ENCODE results near the gene CCNF.
"Not testable (repeated sequence)": the region's sequence is repeated elsewhere in the genome, so short reads cannot be mapped to it uniquely, and the experiment has no call there.

Gene CCNF

DNA sequence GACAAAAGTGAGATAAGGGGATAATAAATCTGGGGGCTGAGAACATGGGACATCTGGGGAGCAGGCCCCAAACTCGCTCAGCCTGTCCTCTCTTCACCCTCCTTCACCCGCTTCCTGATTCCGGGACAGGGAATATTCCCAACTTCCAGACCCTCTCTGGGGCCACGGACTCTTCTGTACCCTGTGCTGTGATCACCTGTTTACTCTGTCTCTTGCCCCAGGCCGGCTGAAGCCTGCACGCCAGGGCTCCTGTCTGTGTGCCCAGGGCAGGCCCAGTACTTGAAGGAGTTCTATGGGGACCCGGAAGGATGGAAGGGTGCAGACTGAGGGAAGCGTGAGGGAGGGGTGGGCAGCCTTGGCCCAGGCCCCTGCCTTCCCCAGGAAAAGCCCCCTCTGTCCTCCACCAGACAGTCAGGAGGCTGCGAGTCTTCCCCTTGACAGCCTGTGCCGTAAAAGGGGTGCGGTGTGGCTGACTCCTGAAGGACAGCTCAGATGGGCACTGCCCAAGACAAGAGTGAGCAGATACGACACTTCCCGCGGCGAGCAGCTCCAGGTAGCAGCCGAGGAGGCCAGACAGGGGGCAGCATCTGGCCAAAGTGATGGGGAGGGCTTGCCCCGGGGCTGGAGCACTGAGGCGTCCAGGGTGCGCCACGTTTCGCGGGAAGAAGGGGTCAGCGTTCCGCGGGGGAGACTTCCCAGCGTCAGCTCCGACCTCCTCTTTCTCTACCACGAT is 1.0 kb upstream of the CCNF start:
- DNase-seq: no peak

DNA sequence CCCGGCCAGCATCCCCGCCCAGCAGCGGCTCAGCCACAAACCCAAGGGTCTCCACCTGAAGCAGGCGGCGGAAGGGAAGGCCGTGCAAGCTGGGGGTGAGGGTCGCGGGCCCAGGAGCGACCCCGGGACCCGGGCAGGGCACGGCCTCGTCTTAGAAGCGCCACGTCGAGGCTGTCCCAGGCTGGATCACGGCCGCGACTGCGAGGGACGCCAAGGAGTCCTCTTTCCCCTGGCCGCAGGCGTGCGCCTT is 538 bp upstream of the CCNF start:
- DNase-seq: no peak

DNA sequence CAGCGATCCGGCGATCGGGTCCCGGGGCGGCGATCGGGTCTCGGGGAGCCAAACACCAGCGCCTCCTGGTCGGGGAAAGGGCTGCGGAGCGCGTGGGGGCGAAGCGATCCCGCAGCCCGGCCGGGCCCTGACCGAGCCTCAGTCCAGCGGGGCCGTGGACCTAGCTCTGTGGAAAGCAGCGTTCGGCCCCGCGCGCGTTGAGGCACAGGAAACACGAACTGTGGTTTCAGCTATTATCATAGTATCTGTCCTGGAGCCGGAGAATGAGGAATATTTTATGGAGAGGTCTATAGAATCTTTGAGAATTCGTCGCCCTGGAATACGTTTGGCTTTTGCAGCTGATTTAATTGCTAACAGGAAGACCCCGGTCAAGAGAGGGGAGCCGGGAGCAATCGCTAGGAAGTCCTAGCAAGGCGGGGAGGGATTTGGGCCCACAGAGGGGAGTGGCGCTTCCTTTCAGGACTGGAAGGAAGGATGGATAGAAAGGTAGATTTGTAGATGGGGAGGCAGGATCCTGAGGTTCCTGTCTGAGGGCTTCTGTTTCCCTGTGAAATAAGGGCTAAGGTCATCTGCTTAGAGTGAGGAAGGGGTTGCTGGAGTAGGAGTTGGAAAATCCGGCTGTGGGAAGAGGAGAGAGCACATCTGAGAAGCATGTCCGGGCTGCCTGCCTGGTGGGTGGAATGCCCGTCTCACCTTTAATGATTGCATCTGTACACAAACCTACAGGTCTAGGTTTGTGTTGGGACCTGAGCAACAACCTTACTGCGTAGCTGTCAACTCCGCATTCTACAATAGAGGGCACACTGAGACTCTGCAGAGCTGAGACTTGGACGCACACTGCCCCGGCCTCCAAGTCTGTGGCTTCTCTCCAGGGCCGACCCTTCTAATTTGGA is 770 bp downstream of the CCNF start:
- DNase-seq: no peak

DNA sequence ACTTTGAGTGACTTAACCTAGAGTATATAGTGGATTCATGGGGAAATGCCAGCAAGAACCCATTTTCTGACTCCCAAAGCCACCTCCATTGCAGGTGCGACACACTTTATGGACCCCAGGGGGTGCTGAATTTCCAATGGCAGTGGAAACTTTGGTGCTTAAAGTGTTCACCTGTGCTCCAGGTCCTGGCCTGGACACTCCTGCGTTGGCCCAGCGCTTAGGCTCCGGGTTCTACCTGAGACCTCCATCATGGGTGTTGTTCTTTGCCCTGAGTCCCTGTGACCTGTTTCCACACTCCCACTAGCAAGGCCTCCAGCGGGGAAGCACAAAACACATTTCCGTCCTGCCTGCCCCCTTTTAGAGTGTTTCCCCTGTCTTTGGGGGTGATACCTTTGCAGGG is 3.0 kb downstream of the CCNF start:
- no peak for DNase-seq

DNA sequence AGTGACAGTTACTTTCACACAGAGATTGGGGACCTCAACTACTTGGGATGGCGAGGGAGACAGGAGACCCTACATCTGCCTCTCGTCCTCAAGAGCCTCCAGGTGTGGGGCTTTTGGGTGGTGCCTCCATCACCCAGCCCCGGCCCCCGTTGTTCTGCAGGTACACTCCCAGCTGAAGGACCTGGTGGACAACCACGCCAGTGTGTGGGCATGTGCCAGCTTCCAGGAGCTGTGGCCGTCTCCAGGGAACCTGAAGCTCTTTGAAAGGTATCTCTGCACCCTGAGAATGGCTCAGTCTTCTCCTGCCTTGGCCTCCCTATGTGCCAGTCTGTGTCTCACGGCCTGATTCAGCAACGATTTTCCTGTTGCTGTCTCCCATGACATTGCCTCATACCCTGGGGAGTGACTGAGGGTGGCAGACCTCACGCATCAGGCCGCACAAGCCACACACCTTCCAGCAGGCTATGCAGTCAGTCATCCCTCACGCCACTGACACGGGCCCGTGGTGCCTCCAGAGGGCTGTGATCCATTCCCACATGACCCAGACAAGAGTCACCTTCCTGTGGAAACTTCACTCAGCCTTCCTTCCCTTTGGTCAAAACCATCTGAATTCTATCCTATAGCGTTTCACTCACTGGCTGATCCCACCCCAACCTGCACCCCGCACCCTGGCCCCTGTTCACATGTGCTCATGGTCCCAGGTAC is 3.7 kb downstream of the CCNF start:
- DNase-seq: no peak

DNA sequence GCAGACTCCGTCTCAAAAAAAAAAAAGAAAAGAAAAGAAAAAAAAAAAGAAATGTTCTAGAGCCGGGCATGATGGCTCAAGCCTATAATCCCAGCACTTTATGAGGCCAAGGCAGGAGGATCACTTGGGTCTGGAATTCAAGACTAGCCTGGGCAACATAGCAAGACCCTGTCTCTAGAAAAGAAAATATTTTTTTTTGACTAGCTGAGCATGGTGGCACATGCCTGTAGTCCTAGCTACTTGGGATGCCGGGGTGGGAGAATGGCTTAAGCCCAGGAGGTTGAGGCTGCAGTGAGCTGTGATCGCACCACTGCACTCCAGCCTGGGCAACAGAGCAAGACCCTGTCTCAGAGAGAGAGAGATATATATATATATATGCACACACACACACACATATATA is 6.0 kb downstream of the CCNF start:
- DNase-seq: not testable (repeated sequence)

DNA sequence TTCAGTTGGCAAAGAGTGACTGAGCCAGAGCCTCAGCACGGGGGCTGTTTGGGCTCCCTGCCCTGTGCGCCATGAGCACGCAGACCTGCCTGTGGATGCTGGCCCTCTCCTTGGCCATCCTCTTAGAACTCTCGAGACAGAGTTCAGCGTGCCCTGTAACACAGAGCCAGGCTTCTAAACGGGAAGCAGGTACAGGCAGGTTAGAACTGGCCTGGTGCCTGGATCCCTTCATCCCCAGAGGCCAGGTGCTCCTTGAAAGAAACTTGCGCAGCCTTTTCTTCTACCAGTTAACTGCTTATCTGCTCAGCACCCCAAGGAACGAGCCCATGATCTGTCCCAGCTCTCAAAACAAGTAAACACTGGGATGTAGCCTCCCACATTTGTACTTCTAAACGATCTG is 6.9 kb downstream of the CCNF start:
- no peak for DNase-seq

DNA sequence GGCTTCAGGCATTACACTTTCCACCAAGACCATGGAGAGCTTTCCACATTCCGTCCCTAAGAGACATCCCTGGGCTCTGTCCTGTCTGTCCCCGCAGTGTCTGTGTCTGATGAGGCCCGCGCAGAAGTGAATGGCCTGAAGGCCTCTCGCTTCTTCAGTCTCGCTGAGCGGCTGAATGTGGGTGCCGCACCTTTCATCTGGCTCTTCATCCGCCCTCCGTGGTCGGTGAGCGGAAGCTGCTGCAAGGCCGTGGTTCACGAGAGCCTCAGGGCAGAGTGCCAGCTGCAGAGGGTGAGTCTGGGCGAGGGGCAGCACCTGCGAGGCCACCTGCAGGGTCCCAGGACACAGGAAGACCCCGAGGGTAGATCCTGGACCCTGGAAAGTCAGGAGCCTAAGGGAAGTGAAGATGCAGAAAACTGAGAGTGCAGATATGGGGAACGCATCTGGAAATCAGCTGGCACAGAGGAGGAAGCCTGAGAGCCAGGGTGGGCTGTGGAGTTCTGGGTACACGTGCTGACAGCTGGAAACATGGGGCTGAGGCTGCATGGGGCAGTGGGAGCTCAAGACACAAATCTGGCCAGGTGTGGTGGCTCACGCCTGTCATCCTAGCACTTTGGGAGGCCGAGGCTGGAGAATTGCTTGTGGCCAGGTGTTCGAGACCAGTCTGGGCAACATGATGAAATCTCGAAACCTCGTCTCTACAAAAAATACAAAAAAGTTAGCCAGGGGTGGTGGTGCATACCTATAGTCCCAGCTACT is 8.0 kb downstream of the CCNF start:
- DNase-seq: no peak

DNA sequence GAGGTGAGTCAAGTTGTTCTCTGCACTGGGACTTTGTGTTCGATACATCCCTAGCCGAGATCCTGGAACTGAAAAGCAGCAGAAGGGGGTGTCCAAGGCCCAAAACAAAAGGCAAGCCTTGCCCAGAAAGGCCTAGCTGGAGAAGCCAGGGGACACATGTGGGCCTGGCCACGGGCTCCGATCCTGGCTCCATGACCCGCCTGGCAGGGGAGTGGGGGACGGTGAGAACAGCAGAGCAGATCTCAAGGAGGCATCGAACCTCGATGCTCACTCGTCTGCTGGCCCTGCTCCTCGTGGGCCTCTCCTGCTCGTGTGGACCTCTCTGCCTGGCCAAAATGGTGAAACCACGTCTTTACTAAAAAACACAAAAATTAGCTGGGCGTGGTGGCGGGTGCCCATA is 8.9 kb downstream of the CCNF start:
- no peak for DNase-seq

DNA sequence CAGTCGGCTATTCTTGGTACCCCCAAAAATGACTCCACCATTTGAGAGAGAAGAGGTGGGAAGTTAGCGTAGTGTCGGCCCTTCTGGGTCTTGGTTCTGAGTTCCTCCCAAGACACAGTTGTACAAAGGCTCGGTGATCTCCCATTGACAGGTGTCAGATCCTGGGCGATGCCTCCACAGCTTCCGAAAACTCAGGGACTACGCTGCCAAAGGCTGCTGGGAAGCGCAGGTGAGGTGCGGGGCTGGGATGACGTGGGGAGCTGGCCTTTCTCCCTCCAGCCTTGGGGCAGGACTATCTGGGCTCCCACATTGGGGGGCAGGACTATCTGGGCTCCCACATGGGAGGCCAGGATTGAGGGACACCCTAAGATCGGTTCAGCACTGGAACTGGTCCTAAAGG is 10.4 kb downstream of the CCNF start:
- no peak for DNase-seq

DNA sequence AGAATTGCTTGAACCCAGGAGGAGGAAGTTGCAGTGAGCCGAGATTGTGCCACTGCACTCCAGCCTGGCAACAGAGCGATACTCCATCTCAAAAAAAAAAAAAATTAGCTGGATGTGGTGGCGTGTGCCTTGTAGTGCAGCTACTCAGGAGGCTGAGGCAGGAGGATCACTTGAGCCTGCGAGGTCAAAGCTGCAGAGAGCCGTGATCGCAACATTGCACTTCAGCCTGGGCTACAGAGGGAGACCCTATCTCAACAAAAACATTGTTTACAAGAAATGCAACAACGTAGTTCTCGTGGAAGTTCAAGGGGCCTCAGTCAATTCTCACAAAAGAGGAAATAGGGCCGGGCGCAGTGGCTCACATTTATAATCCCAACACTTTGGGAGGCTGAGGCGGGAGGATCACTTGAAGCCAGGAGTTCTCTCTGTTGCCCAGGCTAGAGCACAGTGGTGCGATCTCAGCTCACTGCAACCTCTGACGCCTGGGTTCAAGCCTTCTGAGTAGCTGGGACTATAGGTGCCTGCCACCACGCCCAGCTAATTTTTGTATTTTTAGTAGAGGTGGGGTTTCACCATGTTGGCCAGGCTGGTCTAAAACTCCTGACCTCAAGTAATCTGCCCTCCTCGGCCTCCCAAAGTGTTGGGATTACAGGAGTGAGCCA is 12.0 kb downstream of the CCNF start:
- not testable (repeated sequence) for DNase-seq

DNA sequence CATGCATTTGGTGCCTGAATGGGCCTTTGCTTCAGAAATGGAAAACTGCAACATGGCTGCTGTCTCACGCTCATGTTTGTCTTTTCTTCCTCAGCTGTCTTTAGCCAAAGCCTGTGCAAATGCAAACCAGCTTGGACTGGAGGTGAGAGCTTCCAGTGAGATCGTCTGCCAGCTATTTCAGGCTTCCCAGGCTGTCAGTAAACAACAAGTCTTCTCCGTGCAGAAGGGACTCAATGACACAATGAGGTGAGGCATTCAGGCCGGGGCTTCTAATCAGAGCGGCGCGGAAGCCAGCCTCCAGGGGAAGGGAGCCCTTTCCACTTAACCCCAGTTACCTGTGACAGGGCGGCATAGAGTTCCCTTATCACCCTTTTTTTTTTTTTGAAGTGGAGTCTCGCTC is 14.3 kb downstream of the CCNF start:
- no peak for DNase-seq

DNA sequence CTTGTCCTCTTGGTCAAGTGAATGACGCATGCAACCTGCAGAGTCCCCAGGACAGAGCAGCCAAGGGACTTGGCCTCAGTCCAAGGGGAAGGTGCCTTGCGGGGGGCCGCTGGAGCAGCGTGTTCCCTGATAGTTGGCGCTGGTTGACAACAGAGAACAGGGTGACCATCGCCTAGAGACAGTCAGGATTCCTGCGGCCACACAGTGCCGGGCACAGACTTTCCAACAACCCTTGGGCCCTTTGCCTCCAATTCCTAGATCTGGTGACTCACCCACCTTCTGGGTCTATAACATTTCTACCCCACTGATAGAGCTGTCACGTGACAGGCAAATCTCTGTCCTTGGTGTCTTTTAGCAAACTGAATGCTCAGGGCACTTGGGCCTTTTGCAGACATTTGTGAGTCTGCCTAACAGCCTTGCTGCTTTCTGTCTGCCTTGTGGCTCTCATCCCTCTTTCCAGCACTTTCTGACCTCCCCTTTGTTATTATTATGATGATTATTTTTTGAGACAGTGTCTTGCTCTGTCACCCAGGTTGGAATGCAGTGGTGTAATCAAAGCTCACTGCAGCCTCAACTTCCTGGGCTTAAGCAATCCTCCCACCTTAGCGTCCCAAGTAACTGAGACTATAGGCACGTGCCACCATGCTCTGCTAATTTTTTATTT is 18.8 kb downstream of the CCNF start:
- no peak for DNase-seq

DNA sequence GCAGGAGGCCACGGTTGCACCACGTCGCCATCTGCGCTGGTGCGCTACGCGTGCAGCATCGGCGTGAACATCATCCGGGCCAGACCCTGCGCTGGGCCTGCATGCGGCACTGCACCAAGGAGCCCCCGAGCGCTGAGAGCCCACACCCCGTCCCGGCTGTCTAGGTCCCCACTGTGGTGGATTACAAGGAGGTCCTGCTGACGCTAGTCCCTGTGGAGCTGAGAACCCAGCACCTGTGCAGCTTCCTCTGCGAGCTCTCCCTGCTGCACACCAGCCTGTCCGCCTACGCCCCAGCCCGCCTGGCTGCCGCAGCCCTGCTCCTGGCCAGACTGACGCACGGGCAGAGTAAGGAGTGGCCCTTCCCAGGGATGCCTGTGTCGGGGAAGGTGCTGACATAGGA is 19.9 kb downstream of the CCNF start:
- no peak for DNase-seq

DNA sequence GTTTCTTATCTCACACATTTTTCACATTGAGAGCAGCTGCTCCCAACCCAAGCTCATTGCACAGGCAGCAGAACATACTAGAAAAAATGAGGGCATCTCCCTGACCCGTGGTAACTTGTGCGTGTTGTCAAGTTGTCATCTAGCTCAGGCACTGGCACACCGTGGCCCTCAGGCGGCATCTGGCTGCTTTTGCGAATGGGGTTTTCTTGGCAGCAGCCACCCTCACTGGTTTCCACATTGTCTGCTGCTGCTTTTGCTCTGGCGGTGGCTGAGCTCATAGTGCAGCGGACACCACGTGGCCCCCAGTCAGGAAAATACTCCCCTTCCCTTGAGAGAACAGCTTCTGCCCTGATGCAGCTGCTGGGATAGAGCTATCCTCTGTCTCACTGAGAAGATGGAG is 21.3 kb downstream of the CCNF start:
- no peak for DNase-seq

DNA sequence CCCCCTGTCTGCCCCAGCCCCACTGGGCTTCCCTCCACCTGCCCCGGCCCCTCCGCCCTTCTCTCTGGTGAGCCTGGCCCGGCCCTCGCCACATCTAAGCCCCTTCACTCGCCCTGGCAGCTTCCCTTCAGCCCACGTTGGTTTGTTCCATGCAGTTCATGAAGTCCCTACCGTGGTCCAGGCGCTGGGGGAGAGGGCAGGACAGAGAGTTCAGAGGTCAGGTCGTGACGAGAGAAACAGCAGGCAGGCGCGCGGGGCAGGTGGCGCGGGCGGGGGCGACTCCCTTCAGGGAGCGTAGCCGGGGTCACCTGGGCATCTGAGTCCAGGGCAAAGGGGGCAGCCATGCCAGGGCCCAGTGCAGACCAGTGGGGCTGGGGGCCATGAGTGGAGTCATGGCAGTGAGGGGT is 21.7 kb downstream of the CCNF start:
- DNase-seq: no peak

DNA sequence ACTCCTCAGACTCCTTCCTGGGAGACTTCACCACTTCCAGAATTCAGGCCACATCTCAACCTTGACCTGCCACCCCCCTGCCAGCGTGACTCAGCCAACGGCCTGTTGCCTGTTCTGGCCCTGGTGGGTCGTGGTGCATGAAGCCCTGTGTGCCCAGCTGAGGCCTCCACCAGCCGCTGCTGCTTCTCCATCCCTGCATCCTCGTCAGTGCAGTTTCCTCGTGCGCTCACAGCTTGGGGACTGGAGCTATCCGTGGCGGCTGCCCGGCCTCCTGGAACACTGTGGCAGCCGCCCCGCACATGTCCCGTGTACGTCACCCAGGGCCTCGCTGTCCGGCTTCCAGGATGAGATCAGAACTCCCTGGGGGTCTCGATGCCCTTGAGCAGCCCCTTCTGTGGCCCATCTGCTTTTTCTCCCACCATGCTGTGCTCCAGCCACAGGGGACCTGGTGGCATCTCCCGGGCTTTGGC is 22.6 kb downstream of the CCNF start:
- DNase-seq: no peak

DNA sequence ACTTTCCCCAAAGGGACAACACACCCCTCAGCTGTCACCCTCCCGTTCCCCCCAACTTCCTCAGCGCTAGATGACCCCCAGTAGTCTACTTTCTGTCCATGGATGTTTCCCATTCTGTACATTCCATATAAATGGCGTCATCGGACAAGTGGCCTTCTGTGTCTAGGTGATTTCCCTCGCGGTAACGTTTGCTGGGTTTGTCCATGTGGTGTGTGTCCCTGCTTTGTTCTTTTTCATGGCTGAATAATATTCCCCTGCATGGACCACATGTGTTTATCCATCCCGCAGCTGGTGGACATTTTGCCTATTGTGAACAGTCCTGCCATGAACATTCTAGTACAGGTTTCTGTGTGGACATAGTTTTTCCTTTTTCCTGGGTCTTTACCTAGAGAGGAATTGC is 23.4 kb downstream of the CCNF start:
- no peak for DNase-seq

DNA sequence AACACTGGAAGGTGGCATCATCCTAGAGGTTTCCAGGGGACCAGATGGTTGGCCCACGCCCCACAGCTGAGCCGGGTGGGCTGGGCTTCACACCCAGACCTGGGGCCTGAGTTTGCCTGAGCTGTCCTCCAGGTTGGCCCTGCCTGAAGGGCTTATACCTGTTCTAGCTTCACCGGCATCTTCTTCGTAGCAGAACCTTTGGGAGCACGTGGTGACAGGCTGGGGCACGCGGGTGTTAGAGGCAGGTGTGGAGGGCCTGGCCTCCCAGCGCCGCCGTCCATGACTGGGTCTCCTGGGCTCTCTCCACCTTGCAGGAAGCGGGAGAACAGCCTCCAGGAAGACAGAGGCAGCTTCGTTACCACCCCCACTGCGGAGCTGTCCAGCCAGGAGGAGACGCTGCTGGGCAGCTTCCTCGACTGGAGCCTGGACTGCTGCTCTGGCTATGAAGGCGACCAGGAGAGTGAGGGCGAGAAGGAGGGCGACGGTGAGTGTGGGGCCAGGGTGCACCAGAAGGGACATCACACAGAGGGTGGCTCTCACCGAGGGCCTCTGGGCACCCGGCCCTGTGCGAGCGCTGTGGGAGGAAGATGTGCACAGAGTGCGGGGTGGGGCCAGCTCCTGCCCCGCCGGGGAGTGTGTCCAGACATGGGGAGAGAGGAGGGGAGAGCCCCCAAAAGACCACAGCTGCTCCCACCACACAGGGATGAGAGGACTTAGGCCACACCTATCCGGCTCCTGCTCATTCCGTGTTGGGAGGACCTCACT is 26.0 kb downstream of the CCNF start:
- no peak for DNase-seq

DNA sequence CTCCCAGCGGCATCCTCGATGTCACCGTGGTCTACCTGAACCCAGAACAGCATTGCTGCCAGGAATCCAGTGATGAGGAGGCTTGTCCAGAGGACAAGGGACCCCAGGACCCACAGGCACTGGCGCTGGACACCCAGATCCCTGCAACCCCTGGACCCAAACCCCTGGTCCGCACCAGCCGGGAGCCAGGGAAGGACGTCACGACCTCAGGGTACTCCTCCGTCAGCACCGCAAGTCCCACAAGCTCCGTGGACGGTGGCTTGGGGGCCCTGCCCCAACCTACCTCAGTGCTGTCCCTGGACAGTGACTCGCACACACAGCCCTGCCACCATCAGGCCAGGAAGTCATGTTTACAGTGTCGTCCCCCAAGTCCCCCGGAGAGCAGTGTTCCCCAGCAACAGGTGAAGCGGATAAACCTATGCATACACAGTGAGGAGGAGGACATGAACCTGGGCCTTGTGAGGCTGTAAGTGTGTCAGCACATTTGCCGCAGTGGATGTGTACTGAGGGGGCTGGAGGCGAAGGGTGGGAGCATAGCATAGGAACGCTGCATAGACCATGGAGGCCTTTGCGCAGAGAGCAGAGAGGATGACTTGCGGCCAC is 27.4 kb downstream of the CCNF start:
- DNase-seq: no peak

DNA sequence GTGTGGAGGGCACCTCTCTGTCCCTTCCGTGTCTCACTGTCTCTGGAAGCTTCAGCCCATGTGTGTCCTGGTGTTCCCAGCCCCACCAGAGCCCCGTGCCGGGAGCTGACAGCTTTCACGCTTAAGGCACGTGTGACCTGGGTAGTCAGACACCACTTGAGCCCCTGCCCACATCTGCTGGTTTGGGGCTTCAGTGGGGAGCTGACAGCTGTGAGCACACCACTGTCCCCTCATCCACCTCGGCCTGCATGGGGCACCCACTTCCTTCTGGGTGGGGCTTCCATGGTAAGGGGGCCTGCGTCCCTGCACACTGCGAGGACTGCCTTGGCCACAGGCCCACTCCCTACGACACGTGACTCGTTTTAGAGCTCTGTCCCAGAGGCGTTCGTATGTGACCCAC is 28.0 kb downstream of the CCNF start:
- no peak for DNase-seq

Data from activated gamma-delta T cell treated with Interleukin-2 at 50 U/mL for 16 hours (primary cell).